ENCODE measurements around the gene ST6GAL2.

Gene ST6GAL2

GRCh38 chr2:106863387-106863786 lies 22.6 kb downstream of the ST6GAL2 start:
- DNase-seq (ENCODE audit: low read depth, low spot score) = no peak

- no peak for DNase-seq (ENCODE audit: low read depth, low spot score)
Observed at GRCh38 chr2:106859498-106859897, 26.5 kb downstream of the ST6GAL2 start.

- no peak for DNase-seq (ENCODE audit: low read depth, low spot score)
Observed at GRCh38 chr2:106858810-106859209, 27.2 kb downstream of the ST6GAL2 start.

- no peak for DNase-seq (ENCODE audit: low read depth, low spot score)
Observed at GRCh38 chr2:106857882-106858478, 28.0 kb downstream of the ST6GAL2 start.

- no peak for DNase-seq (ENCODE audit: low read depth, low spot score)
Observed at GRCh38 chr2:106853631-106854030, 32.3 kb downstream of the ST6GAL2 start.

- DNase-seq (ENCODE audit: low read depth, low spot score) = no peak
Observed at GRCh38 chr2:106851881-106852501, 34.0 kb downstream of the ST6GAL2 start.

GRCh38 chr2:106851087-106851874 lies 34.7 kb downstream of the ST6GAL2 start:
- DNase-seq (ENCODE audit: low read depth, low spot score) = no peak

- no peak for DNase-seq (ENCODE audit: low read depth, low spot score)
Observed at GRCh38 chr2:106849253-106849652, 36.7 kb downstream of the ST6GAL2 start.

- DNase-seq (ENCODE audit: low read depth, low spot score) = no peak
Observed at GRCh38 chr2:106847366-106847765, 38.6 kb downstream of the ST6GAL2 start.

GRCh38 chr2:106845716-106846115 lies 40.3 kb downstream of the ST6GAL2 start:
- no peak for DNase-seq (ENCODE audit: low read depth, low spot score)

GRCh38 chr2:106843910-106844250 lies 42.1 kb downstream of the ST6GAL2 start:
- no peak for DNase-seq (ENCODE audit: low read depth, low spot score)

- DNase-seq (ENCODE audit: low read depth, low spot score) = no peak
Observed at GRCh38 chr2:106843001-106843909, 42.7 kb downstream of the ST6GAL2 start.

GRCh38 chr2:106841886-106842645 lies 43.9 kb downstream of the ST6GAL2 start:
- DNase-seq (ENCODE audit: low read depth, low spot score) = no peak

GRCh38 chr2:106840818-106841217 lies 45.1 kb downstream of the ST6GAL2 start:
- DNase-seq (ENCODE audit: low read depth, low spot score) = no peak

GRCh38 chr2:106839849-106840595 lies 45.9 kb downstream of the ST6GAL2 start:
- DNase-seq (ENCODE audit: low read depth, low spot score) = no peak

GRCh38 chr2:106833256-106833655 lies 52.7 kb downstream of the ST6GAL2 start:
- no peak for DNase-seq (ENCODE audit: low read depth, low spot score)

GRCh38 chr2:106831816-106832569 lies 54.0 kb downstream of the ST6GAL2 start:
- no peak for DNase-seq (ENCODE audit: low read depth, low spot score)

GRCh38 chr2:106831241-106831640 lies 54.7 kb downstream of the ST6GAL2 start:
- no peak for DNase-seq (ENCODE audit: low read depth, low spot score)

GRCh38 chr2:106830191-106830590 lies 55.8 kb downstream of the ST6GAL2 start:
- no peak for DNase-seq (ENCODE audit: low read depth, low spot score)

GRCh38 chr2:106828119-106828518 lies 57.8 kb downstream of the ST6GAL2 start:
- no peak for DNase-seq (ENCODE audit: low read depth, low spot score)

Measured in activated CD4-positive, CD25-positive, alpha-beta regulatory T cell treated with anti-CD3 and anti-CD28 coated beads, Interleukin-2, amount 50 U/mL, for 16 hours (primary cell).